Sigmoid colon (tissue), 4 donors: ENCODE data around the gene ATP5F1E.

ENCODE experiments used
- POLR2A ChIP-seq, 2 donors: fragments of 450-650 bp; IDR thresholded peaks; one replicate each; pipeline ENCODE4 v1.6.1; 2016; ENCODE audit warnings: antibody characterized with exemption in 2 of 2, mild to moderate bottlenecking in 2 of 2, moderate library complexity in 2 of 2
- POLR2AphosphoS5 ChIP-seq, 4 donors: sonication (generic); formaldehyde crosslinking; IDR thresholded peaks; one replicate each; pipeline ENCODE4 v1.6.1; 2017; ENCODE audit warnings: antibody characterized with exemption in 4 of 4
- TF ChIP-seq, protein P1 (sequence below), 4 experiments: fragments of 450-650 bp in 3 of 4; fragments of 200-600 bp in 1 of 4; IDR thresholded peaks; one replicate each; pipeline ENCODE4 v1.5.1; 2016 to 2019; ENCODE audit warnings: antibody characterized with exemption in 4 of 4, mild to moderate bottlenecking in 3 of 4, moderate library complexity in 2 of 4

DNA sequence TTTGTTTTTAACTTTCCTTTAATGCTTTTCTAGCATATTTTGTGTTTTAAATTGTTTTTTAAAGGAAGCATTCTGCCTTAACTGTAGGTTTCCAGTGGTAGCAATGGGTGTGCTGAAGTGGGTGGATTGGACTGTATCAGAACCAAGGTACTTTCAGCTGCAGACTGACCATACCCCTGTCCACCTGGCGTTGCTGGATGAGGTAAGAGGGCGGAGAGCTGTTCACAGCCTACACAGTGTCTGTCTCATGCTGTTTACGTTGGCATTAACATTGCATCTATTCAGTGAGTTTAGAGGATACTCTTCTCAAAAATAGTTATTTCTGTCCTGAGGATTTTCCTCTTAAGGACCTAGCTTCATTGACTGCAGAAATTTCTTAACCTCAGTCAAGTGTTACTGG is 39.2 kb downstream of the ATP5F1E start:
- no peak for TF ChIP-seq POLR2AphosphoS5 (IDR thresholded peaks at IDR 0.05)
- TF ChIP-seq, protein P1, sequence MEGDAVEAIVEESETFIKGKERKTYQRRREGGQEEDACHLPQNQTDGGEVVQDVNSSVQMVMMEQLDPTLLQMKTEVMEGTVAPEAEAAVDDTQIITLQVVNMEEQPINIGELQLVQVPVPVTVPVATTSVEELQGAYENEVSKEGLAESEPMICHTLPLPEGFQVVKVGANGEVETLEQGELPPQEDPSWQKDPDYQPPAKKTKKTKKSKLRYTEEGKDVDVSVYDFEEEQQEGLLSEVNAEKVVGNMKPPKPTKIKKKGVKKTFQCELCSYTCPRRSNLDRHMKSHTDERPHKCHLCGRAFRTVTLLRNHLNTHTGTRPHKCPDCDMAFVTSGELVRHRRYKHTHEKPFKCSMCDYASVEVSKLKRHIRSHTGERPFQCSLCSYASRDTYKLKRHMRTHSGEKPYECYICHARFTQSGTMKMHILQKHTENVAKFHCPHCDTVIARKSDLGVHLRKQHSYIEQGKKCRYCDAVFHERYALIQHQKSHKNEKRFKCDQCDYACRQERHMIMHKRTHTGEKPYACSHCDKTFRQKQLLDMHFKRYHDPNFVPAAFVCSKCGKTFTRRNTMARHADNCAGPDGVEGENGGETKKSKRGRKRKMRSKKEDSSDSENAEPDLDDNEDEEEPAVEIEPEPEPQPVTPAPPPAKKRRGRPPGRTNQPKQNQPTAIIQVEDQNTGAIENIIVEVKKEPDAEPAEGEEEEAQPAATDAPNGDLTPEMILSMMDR (IDR thresholded peaks at IDR 0.05), result no peak
- no peak for TF ChIP-seq POLR2A (IDR thresholded peaks at IDR 0.05)
